Measurements from ENCODE around the gene INA. TPM values are rescaled to one million over a fixed set of nuclear protein-coding genes. Genes with fewer than 3 reads are reported as not detected.

INA gene
- total RNA-seq, 1 experiment from 2014 or later, result 0.08 TPM

DNA sequence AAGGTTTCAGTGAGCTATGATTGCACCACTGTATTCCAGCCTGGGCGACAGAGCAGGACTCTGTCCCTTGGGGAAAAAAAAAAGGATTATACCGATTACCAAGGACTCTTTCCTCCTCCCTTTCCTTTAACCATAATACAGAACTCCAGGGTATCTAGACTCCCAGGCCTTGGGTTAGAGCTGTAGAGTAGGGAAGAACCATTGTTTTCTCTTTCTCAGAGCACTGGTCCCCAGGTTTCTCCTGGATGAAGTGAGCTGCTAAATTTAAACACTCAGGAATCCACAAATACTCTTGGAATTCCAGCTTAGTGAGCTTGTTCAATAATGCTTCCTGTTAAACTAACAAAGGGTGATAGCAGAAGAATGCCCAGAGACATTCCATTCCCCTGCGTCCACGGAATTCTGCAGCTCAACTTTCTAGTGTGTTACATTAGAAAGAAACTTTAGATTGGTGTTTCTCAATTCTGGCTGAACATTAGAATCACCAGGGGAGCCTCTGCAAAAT, 45.8 kb upstream of the INA start:
- H3K4me3 ChIP-seq (ENCODE audit: low read depth in 2 of 2, low read length in 2 of 2), result 0 out of 4 replicates have a peak overlapping the region, but pooled peaks of 1 of the 2 experiments have one; percentile 13
- H3K27me3 ChIP-seq (ENCODE audit: control insufficient read depth, insufficient read depth, low read length), result no peaks in the 10 kb centered on the region
- no TSS peak for BruUV-seq (replicated peaks)
- no peaks in the 10 kb centered on the region for H3K9me3 ChIP-seq (ENCODE audit: control insufficient read depth, insufficient read depth, low read depth, low read length)
- in situ Hi-C loops (cut with HindIII; ENCODE audit: low pct_unique_long_range_greater_than_20kb, low sequenced_read_pairs), result no loop called here
- ChIA-PET CTCF (interaction anchor here (1.0 to 1.4 kb wide), 2 partner anchors 13 to 40 kb away, joined by 5 to 13 read pairs; no protein-coding TSS in a partner anchor), POLR2A (interaction anchor here (0.5 to 2.0 kb wide), 8 partner anchors 10 to 495 kb away, joined by 3 to 26 read pairs (median 6); no protein-coding TSS in a partner anchor)
- intact Hi-C loops (cut with micrococcal nuclease; ENCODE audit: unreplicated experiment), result no loop called here
- no peaks in the 10 kb centered on the region for H3K36me3 ChIP-seq (ENCODE audit: control insufficient read depth, insufficient read depth, low read length)
- H3K4me1 ChIP-seq (ENCODE audit: control insufficient read depth, insufficient read depth, low read length), result peaks cover 56% of the 10 kb centered on the region
- peak; percentile 58 for TF ChIP-seq TCF7L2 (IDR thresholded peaks at IDR 0.05; ENCODE audit: low read depth, low read length)
- no peak for TF ChIP-seq CTCF (IDR thresholded peaks at IDR 0.05)
- TF ChIP-seq, protein P1, sequence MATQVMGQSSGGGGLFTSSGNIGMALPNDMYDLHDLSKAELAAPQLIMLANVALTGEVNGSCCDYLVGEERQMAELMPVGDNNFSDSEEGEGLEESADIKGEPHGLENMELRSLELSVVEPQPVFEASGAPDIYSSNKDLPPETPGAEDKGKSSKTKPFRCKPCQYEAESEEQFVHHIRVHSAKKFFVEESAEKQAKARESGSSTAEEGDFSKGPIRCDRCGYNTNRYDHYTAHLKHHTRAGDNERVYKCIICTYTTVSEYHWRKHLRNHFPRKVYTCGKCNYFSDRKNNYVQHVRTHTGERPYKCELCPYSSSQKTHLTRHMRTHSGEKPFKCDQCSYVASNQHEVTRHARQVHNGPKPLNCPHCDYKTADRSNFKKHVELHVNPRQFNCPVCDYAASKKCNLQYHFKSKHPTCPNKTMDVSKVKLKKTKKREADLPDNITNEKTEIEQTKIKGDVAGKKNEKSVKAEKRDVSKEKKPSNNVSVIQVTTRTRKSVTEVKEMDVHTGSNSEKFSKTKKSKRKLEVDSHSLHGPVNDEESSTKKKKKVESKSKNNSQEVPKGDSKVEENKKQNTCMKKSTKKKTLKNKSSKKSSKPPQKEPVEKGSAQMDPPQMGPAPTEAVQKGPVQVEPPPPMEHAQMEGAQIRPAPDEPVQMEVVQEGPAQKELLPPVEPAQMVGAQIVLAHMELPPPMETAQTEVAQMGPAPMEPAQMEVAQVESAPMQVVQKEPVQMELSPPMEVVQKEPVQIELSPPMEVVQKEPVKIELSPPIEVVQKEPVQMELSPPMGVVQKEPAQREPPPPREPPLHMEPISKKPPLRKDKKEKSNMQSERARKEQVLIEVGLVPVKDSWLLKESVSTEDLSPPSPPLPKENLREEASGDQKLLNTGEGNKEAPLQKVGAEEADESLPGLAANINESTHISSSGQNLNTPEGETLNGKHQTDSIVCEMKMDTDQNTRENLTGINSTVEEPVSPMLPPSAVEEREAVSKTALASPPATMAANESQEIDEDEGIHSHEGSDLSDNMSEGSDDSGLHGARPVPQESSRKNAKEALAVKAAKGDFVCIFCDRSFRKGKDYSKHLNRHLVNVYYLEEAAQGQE (IDR thresholded peaks at IDR 0.05; ENCODE audit: insufficient read depth in 1 of 2, low read depth in 2 of 2, low read length in 1 of 2), result peak in 1 of 2 experiments; percentile 50; a peak in 1 of 4 replicates
- TF ChIP-seq SIN3A (IDR thresholded peaks at IDR 0.05; ENCODE audit: borderline replicate concordance, insufficient read depth, low read depth, low read length), result no peak
- peak; percentile 84 for TF ChIP-seq POLR2AphosphoS5 (IDR thresholded peaks at IDR 0.05; ENCODE audit: low read depth, low read length)
- H3K27ac ChIP-seq (ENCODE audit: low read length), result peak overlapping the region; percentile 86
- ATAC-seq, result peak; percentile 86
- DNase-seq (ENCODE audit: low read depth, low spot score), result peak; percentile 97

DNA sequence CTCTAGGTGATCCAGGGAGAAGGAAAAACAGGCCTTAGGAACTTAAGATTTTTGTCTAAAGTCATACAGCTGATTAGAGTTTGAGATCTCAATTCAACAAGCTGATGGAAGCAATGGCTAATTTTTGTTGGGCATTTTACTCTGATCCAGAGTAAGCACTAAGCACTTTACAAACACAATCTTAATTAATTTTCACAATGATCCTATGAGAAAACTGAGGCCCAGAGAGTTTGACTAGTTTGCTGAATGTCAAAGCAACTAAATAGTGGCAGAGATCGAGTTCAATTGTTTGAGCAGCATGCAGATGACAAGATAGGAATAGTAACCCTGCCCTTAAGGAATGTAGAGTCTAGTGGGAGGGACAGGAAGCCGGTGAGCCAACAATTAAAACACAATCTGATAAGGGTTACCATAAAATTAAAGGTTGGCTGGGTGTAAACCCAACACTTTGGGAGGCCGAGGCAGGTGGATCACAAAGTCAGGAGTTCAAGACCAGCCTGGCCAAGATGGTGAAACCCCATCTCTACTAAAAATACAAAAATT, 44.7 kb upstream of the INA start:
- peak; percentile 20; the same call in 1 of the 2 replicates for ATAC-seq
- intact Hi-C loops (cut with micrococcal nuclease; ENCODE audit: unreplicated experiment), result no loop called here
- in situ Hi-C loops (cut with HindIII; ENCODE audit: low pct_unique_long_range_greater_than_20kb, low sequenced_read_pairs), result no loop called here

More for the DNA sequence above, 44.7 kb upstream of the INA start:
- TF ChIP-seq TCF7L2 (IDR thresholded peaks at IDR 0.05; ENCODE audit: low read depth, low read length) (no peak), CTCF (IDR thresholded peaks at IDR 0.05) (no peak), POLR2AphosphoS5 (IDR thresholded peaks at IDR 0.05; ENCODE audit: low read depth, low read length) (peak; percentile 47; the same call in 1 of the 2 replicates), SIN3A (IDR thresholded peaks at IDR 0.05; ENCODE audit: borderline replicate concordance, insufficient read depth, low read depth, low read length) (no peak)
- TF ChIP-seq, protein P1 (IDR thresholded peaks at IDR 0.05; ENCODE audit: insufficient read depth in 1 of 2, low read depth in 2 of 2, low read length in 1 of 2), result no peak
- no peaks in the 10 kb centered on the region for H3K27me3 ChIP-seq (ENCODE audit: control insufficient read depth, insufficient read depth, low read length)
- H3K36me3 ChIP-seq (ENCODE audit: control insufficient read depth, insufficient read depth, low read length), result no peaks in the 10 kb centered on the region
- H3K9me3 ChIP-seq (ENCODE audit: control insufficient read depth, insufficient read depth, low read depth, low read length), result no peaks in the 10 kb centered on the region
- DNase-seq (ENCODE audit: low read depth, low spot score), result no peak
- H3K4me3 ChIP-seq (ENCODE audit: low read depth in 2 of 2, low read length in 2 of 2), result no peak overlapping the region
- peak overlapping the region; percentile 86 for H3K27ac ChIP-seq (ENCODE audit: low read length)
- ChIA-PET POLR2A (interaction anchor here (0.9 to 2.0 kb wide), 3 partner anchors 39 to 47 kb away, joined by 4 to 26 read pairs (median 4); no protein-coding TSS in a partner anchor), CTCF (interaction anchor here (0.6 to 1.5 kb wide), 2 partner anchors 10 to 49 kb away, joined by 4 to 5 read pairs; no protein-coding TSS in a partner anchor)
- no TSS peak for BruUV-seq (replicated peaks)
- peaks cover 54% of the 10 kb centered on the region for H3K4me1 ChIP-seq (ENCODE audit: control insufficient read depth, insufficient read depth, low read length)

All from Panc1 (cell line).